ENCODE measurements around the gene KCNQ2.

GRCh38 chr20:63425846-63426485 lies 46.5 kb downstream of the KCNQ2 start:
- TF ChIP-seq CTCF (IDR thresholded peaks at IDR 0.05), result no peak
- no peak for TF ChIP-seq EP300 (IDR thresholded peaks at IDR 0.05)

Data from ovary (tissue), 3 donors.